CD4-positive, alpha-beta T cell (primary cell): ENCODE data around the gene UBE2E1. TPM values are rescaled to one million over a fixed set of nuclear protein-coding genes. Genes with fewer than 3 reads are reported as not detected.

ENCODE experiments used
- ATAC-seq: fragments of 200-7000 bp; cut with Tn5 transposase; one replicate; pipeline ENCODE4 v1.10.0; 2022; ENCODE audit warnings: mild to moderate bottlenecking; ENCODE audit not compliant: poor library complexity
- CTCF ChIA-PET: fragments of 350-600 bp; sonication (Branson Sonifier 250); formaldehyde crosslinking; loops from one replicate; lab custom pipeline; 2021; ENCODE audit warnings: antibody characterized with exemption, inconsistent platforms; lab: Charles Lee
- POLR2A ChIA-PET: fragments of 350-600 bp; sonication (Branson Sonifier 250); formaldehyde crosslinking; loops from one replicate; lab custom pipeline; 2021; ENCODE audit warnings: antibody characterized with exemption, inconsistent platforms; lab: Charles Lee
- DNase-seq, 14 experiments: peaks; one replicate each; pipeline ENCODE4 v3.0.0-alpha.2; 2013 to 2020; ENCODE audit warnings: mixed read lengths in 2 of 14
- H3K27ac ChIP-seq, 2 donors: one replicate each; pipeline versions ENCODE4 v1.5.1 to v1.7.0; 2013; ENCODE audit warnings: low read length in 2 of 2, low read depth in 1 of 2, mild to moderate bottlenecking in 1 of 2
- H3K27me3 ChIP-seq, 2 experiments: 1 replicate in 1 of 2; 2 replicates in 1 of 2; pipeline versions ENCODE4 v1.6.1 to v1.7.0; 2013; ENCODE audit warnings: low read length in 2 of 2, control low read depth in 1 of 2, mild to moderate bottlenecking in 1 of 2, moderate library complexity in 1 of 2; ENCODE audit not compliant: insufficient read depth in 2 of 2, control insufficient read depth in 1 of 2
- H3K36me3 ChIP-seq: one replicate; pipeline ENCODE4 v1.6.1; 2013; ENCODE audit warnings: low read length, control low read depth; ENCODE audit not compliant: insufficient read depth
- H3K4me1 ChIP-seq: one replicate; pipeline ENCODE4 v1.6.1; 2013; ENCODE audit warnings: low read length, control low read depth; ENCODE audit not compliant: insufficient read depth
- H3K4me3 ChIP-seq: one replicate; pipeline ENCODE4 v1.5.1; 2013; ENCODE audit warnings: mild to moderate bottlenecking, low read length, moderate library complexity
- H3K9me3 ChIP-seq, 2 experiments: 1 replicate in 1 of 2; 2 replicates in 1 of 2; pipeline versions ENCODE4 v1.6.1 to v1.7.0; 2013; ENCODE audit warnings: low read length in 2 of 2, mild to moderate bottlenecking in 2 of 2, control low read depth in 1 of 2, moderate library complexity in 1 of 2; ENCODE audit not compliant: control insufficient read depth in 1 of 2, insufficient read depth in 1 of 2
- H3K27ac Mint-ChIP-seq: one replicate; pipeline ENCODE4 v1.8.0; 2020; ENCODE audit warnings: mixed read lengths
- H3K27me3 Mint-ChIP-seq: one replicate; pipeline ENCODE4 v1.8.0; 2021; ENCODE audit warnings: mixed read lengths
- H3K36me3 Mint-ChIP-seq: one replicate; pipeline ENCODE4 v1.8.0; 2021; ENCODE audit warnings: low read depth, mixed read lengths
- H3K4me1 Mint-ChIP-seq: one replicate; pipeline ENCODE4 v1.8.0; 2021; ENCODE audit warnings: low read depth, mixed read lengths
- H3K4me3 Mint-ChIP-seq: one replicate; pipeline ENCODE4 v1.8.0; 2020; ENCODE audit warnings: mild to moderate bottlenecking, mixed read lengths
- H3K9me3 Mint-ChIP-seq: one replicate; pipeline ENCODE4 v1.8.0; 2020; ENCODE audit warnings: mixed read lengths
- intact Hi-C, 2 experiments: fragments of 100-400 bp; cut with DNase I in 1 of 2; cut with micrococcal nuclease in 1 of 2; formaldehyde crosslinking; loops; one replicate each; pipeline versions ENCODE4 v1.15.1 to v1.9.0; 2023 to 2025; cut with DNase I, micrococcal nuclease
- total RNA-seq, 174 experiments: library from RNA in 2 of 174; stranded (reverse) in 2 of 174; gene quantifications; one replicate each; pipeline ENCODE4 v1.2.3 and lab custom pipeline; 2021 to 2026
- TF ChIP-seq, protein P1 (sequence below): fragments of 200-600 bp; IDR thresholded peaks from one replicate; pipeline ENCODE4 v1.8.0; 2022; ENCODE audit warnings: antibody characterized with exemption, mild to moderate bottlenecking

The UBE2E1 gene
- total RNA-seq, 2 experiments from 2014 or later, result 49.8 to 52.2 TPM

DNA sequence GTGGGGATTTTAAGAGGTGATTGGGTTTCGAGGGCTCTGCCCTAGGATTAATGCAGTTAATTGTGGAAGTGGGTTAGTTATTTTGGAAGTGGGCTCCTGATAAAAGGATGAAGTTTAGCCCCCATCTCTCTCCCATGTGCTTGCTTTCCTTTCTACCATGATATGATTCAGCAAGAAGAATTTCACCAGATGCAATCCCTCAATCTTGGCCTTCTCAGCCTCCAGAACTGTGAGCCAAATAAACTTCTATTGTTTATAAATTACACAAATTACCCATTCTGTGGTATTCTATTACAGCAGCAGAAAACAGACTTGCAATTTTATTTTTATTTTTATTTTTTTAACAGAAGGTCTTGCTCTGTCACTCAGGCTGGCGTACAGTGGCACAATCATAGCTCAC lies 27.3 kb upstream of the UBE2E1 start:
- Mint-ChIP-seq H3K27me3 (peaks cover 6% of the 10 kb centered on the region), H3K36me3 (no peaks in the 10 kb centered on the region), H3K4me3 (no peak overlapping the region), H3K4me1 (no peaks in the 10 kb centered on the region), H3K27ac (no peak overlapping the region), H3K9me3 (no peaks in the 10 kb centered on the region)
- TF ChIP-seq, protein P1, sequence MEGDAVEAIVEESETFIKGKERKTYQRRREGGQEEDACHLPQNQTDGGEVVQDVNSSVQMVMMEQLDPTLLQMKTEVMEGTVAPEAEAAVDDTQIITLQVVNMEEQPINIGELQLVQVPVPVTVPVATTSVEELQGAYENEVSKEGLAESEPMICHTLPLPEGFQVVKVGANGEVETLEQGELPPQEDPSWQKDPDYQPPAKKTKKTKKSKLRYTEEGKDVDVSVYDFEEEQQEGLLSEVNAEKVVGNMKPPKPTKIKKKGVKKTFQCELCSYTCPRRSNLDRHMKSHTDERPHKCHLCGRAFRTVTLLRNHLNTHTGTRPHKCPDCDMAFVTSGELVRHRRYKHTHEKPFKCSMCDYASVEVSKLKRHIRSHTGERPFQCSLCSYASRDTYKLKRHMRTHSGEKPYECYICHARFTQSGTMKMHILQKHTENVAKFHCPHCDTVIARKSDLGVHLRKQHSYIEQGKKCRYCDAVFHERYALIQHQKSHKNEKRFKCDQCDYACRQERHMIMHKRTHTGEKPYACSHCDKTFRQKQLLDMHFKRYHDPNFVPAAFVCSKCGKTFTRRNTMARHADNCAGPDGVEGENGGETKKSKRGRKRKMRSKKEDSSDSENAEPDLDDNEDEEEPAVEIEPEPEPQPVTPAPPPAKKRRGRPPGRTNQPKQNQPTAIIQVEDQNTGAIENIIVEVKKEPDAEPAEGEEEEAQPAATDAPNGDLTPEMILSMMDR, result no peak
- no peaks in the 10 kb centered on the region for H3K9me3 ChIP-seq
- POLR2A ChIA-PET, result no interaction called here
- ATAC-seq (no peak), DNase-seq (no peak)
- no peaks in the 10 kb centered on the region for H3K27me3 ChIP-seq
- H3K4me1 ChIP-seq, result no peaks in the 10 kb centered on the region
- no peaks in the 10 kb centered on the region for H3K36me3 ChIP-seq
- intact Hi-C loops, result no loop called here
- CTCF ChIA-PET, result interaction anchor here (1.2 kb wide), 1 partner anchor 10 kb away, joined by 3 read pairs; no protein-coding TSS in a partner anchor
- H3K4me3 ChIP-seq, result no peak overlapping the region
- H3K27ac ChIP-seq, result no peak overlapping the region

DNA sequence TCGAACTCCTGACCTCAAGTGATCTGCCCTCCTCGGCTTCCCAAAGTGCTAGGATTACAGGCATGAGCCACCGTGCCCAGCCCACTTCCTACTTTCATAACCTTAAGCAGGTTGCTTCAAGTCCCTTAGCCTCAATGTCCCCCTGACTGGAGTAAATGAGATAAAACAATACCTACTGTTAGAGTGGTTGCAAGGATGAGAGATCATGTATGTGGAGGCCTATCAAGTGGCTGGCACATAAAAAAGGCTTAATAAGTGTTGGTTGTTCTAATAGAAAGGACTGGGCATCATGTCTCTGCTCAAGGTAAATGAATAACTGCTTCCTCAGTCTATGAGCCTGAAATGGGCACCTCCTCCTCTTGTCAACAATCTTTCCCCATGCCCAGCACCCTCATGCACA lies 25.9 kb upstream of the UBE2E1 start:
- Mint-ChIP-seq H3K27me3 (peaks cover 9% of the 10 kb centered on the region), H3K36me3 (no peaks in the 10 kb centered on the region), H3K4me3 (no peak overlapping the region), H3K27ac (no peak overlapping the region), H3K4me1 (no peaks in the 10 kb centered on the region), H3K9me3 (no peaks in the 10 kb centered on the region)
- H3K36me3 ChIP-seq, result no peaks in the 10 kb centered on the region
- no peak overlapping the region for H3K27ac ChIP-seq
- H3K27me3 ChIP-seq, result no peaks in the 10 kb centered on the region
- POLR2A ChIA-PET, result no interaction called here
- DNase-seq, result no peak
- CTCF ChIA-PET, result no interaction called here
- H3K9me3 ChIP-seq, result no peaks in the 10 kb centered on the region
- no peak for ATAC-seq
- no peaks in the 10 kb centered on the region for H3K4me1 ChIP-seq
- TF ChIP-seq, protein P1, result no peak
- H3K4me3 ChIP-seq, result no peak overlapping the region
- intact Hi-C loops, result no loop called here

DNA sequence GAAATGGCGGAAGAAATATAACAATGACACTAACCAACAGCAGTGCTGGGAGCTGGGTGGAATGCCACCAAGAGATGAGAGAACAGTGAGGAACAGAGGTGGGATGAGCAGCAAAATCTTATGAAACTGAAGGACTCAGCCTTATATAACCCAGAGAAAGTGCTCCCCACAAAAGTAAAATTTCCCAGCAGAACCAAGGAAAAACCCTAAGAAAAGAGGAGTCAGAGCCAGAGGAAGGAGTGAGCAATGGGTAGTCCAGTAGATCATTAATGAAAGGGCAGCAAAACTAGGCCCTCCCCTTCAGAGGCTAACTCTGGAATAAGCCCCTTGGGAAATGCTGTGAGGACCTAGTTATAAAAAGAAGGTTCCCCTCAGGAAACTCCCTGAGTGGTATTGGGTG lies 24.7 kb upstream of the UBE2E1 start:
- ChIA-PET POLR2A (no interaction called here), CTCF (no interaction called here)
- Histone ChIP-seq H3K27ac (no peak overlapping the region), H3K4me1 (no peaks in the 10 kb centered on the region), H3K36me3 (no peaks in the 10 kb centered on the region), H3K4me3 (no peak overlapping the region), H3K27me3 (no peaks in the 10 kb centered on the region), H3K9me3 (no peaks in the 10 kb centered on the region)
- no peak for DNase-seq
- Mint-ChIP-seq H3K27me3 (peaks cover 9% of the 10 kb centered on the region), H3K36me3 (no peaks in the 10 kb centered on the region), H3K4me1 (no peaks in the 10 kb centered on the region), H3K4me3 (no peak overlapping the region), H3K27ac (no peak overlapping the region), H3K9me3 (no peaks in the 10 kb centered on the region)
- ATAC-seq, result no peak
- intact Hi-C loops, result no loop called here
- TF ChIP-seq, protein P1, result no peak
